ENCODE results near the gene EOLA1. TPM values are rescaled to one million over a fixed set of nuclear protein-coding genes. Genes with fewer than 3 reads are reported as not detected.

Gene EOLA1
- polyA plus RNA-seq, 1 donor from 2014 or later, result 31.1 TPM

DNA sequence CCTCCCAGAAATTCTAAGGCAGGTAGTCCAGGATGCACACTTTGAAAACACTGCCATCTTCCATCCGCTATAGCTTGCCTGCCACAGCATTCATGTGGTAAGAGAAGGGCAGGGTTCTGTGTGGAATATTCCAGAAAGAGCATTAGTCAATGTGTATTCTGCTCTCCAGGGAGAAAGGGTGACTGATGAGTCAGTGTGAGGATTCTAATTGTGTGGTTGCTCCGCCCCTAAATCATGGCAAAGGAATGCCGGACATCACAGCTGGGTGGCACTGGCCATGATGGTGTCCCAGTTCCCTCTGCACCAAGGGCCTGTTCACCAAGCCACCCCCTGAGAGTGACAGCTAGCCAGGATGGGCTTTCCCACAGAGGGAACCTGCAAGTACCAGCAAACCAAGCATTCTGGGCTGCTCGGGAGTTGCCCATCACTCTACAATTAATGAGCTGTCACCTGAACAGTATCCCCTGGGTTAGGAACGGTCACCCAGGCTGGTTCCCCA, 45.2 kb upstream of the EOLA1 start:
- H3K36me3 ChIP-seq (ENCODE audit: insufficient read depth, low read length), result no peaks in the 10 kb centered on the region
- H3K4me2 ChIP-seq (ENCODE audit: low read length), result no peak overlapping the region
- no peak overlapping the region for H3K27ac ChIP-seq (ENCODE audit: low read length)

DNA sequence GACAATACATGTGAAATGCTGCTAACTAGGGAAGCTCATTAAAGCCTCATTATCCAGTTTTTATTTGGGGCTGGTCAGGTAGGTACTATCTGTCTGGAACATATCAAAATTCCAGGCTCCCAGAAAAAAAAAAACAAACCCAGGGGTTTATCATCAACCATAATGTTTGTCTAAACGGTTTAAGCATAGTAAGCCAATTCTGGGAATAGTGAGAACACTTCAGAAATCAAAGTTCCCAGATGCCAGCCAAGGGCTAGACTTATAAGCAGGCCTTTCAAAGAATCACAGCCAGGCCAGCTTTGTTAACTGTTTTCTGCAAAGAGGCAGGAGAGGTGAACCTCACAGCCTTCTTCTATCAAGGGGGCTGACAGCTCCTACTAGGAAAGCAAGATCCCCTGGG, 43.8 kb upstream of the EOLA1 start:
- no peaks in the 10 kb centered on the region for H3K27me3 ChIP-seq (ENCODE audit: insufficient read depth, low read depth, low read length)
- no peak overlapping the region for H3K9ac ChIP-seq (ENCODE audit: low read length)
- H3K4me2 ChIP-seq (ENCODE audit: low read length), result no peak overlapping the region

More for the DNA sequence above, 45.2 kb upstream of the EOLA1 start:
- Histone ChIP-seq H3K27me3 (ENCODE audit: insufficient read depth, low read depth, low read length) (no peaks in the 10 kb centered on the region), H3F3A (ENCODE audit: insufficient read depth, low read length, poor library complexity, severe bottlenecking) (no peaks in the 10 kb centered on the region), H4K20me1 (ENCODE audit: insufficient read depth) (no peaks in the 10 kb centered on the region), H3K9me3 (ENCODE audit: low read length) (no peaks in the 10 kb centered on the region), H3K9me2 (ENCODE audit: insufficient read depth, low read length) (no peaks in the 10 kb centered on the region), H2AFZ (ENCODE audit: low read depth, low read length) (no peak overlapping the region), H3K4me3 (ENCODE audit: low read length) (no peak overlapping the region), H3K79me2 (replicated peaks; ENCODE audit: insufficient read depth, low read length) (no peaks in the 10 kb centered on the region), H3K9ac (ENCODE audit: low read length) (no peak overlapping the region)
- TF ChIP-seq, protein P1, sequence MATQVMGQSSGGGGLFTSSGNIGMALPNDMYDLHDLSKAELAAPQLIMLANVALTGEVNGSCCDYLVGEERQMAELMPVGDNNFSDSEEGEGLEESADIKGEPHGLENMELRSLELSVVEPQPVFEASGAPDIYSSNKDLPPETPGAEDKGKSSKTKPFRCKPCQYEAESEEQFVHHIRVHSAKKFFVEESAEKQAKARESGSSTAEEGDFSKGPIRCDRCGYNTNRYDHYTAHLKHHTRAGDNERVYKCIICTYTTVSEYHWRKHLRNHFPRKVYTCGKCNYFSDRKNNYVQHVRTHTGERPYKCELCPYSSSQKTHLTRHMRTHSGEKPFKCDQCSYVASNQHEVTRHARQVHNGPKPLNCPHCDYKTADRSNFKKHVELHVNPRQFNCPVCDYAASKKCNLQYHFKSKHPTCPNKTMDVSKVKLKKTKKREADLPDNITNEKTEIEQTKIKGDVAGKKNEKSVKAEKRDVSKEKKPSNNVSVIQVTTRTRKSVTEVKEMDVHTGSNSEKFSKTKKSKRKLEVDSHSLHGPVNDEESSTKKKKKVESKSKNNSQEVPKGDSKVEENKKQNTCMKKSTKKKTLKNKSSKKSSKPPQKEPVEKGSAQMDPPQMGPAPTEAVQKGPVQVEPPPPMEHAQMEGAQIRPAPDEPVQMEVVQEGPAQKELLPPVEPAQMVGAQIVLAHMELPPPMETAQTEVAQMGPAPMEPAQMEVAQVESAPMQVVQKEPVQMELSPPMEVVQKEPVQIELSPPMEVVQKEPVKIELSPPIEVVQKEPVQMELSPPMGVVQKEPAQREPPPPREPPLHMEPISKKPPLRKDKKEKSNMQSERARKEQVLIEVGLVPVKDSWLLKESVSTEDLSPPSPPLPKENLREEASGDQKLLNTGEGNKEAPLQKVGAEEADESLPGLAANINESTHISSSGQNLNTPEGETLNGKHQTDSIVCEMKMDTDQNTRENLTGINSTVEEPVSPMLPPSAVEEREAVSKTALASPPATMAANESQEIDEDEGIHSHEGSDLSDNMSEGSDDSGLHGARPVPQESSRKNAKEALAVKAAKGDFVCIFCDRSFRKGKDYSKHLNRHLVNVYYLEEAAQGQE (IDR thresholded peaks at IDR 0.05; ENCODE audit: borderline replicate concordance), result no peak
- TF ChIP-seq TAF1 (IDR thresholded peaks at IDR 0.05; ENCODE audit: low read depth) (no peak), MXI1 (conservative IDR thresholded peaks at IDR 0.05; ENCODE audit: poor library complexity, severe bottlenecking) (no peak), EP300 (conservative IDR thresholded peaks at IDR 0.05; ENCODE audit: poor library complexity, severe bottlenecking) (no peak), SMC3 (conservative IDR thresholded peaks at IDR 0.05; ENCODE audit: poor library complexity) (no peak), POLR2AphosphoS5 (IDR thresholded peaks at IDR 0.05) (no peak), EZH2 (IDR thresholded peaks at IDR 0.05; ENCODE audit: borderline replicate concordance, insufficient read depth, low read length, poor library complexity, severe bottlenecking) (no peak), RAD21 (conservative IDR thresholded peaks at IDR 0.05) (no peak)
- TF ChIP-seq, protein P2, sequence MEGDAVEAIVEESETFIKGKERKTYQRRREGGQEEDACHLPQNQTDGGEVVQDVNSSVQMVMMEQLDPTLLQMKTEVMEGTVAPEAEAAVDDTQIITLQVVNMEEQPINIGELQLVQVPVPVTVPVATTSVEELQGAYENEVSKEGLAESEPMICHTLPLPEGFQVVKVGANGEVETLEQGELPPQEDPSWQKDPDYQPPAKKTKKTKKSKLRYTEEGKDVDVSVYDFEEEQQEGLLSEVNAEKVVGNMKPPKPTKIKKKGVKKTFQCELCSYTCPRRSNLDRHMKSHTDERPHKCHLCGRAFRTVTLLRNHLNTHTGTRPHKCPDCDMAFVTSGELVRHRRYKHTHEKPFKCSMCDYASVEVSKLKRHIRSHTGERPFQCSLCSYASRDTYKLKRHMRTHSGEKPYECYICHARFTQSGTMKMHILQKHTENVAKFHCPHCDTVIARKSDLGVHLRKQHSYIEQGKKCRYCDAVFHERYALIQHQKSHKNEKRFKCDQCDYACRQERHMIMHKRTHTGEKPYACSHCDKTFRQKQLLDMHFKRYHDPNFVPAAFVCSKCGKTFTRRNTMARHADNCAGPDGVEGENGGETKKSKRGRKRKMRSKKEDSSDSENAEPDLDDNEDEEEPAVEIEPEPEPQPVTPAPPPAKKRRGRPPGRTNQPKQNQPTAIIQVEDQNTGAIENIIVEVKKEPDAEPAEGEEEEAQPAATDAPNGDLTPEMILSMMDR (IDR thresholded peaks at IDR 0.05; ENCODE audit: poor library complexity, severe bottlenecking), result no peak

More for the DNA sequence above, 43.8 kb upstream of the EOLA1 start:
- Histone ChIP-seq H3K27ac (ENCODE audit: low read length) (no peak overlapping the region), H3K36me3 (ENCODE audit: insufficient read depth, low read length) (no peaks in the 10 kb centered on the region), H3F3A (ENCODE audit: insufficient read depth, low read length, poor library complexity, severe bottlenecking) (no peaks in the 10 kb centered on the region), H3K9me3 (ENCODE audit: low read length) (no peaks in the 10 kb centered on the region), H3K4me3 (ENCODE audit: low read length) (no peak overlapping the region), H3K9me2 (ENCODE audit: insufficient read depth, low read length) (no peaks in the 10 kb centered on the region), H3K79me2 (replicated peaks; ENCODE audit: insufficient read depth, low read length) (no peaks in the 10 kb centered on the region), H2AFZ (ENCODE audit: low read depth, low read length) (no peak overlapping the region), H4K20me1 (ENCODE audit: insufficient read depth) (no peaks in the 10 kb centered on the region)
- TF ChIP-seq POLR2AphosphoS5 (IDR thresholded peaks at IDR 0.05), result no peak
- no peak for TF ChIP-seq EZH2 (IDR thresholded peaks at IDR 0.05; ENCODE audit: borderline replicate concordance, insufficient read depth, low read length, poor library complexity, severe bottlenecking)
- TF ChIP-seq, protein P2 (IDR thresholded peaks at IDR 0.05; ENCODE audit: poor library complexity, severe bottlenecking), result no peak
- no peak for TF ChIP-seq RAD21 (conservative IDR thresholded peaks at IDR 0.05)
- TF ChIP-seq, protein P1 (IDR thresholded peaks at IDR 0.05; ENCODE audit: borderline replicate concordance), result no peak
- TF ChIP-seq EP300 (conservative IDR thresholded peaks at IDR 0.05; ENCODE audit: poor library complexity, severe bottlenecking), result no peak
- TF ChIP-seq TAF1 (IDR thresholded peaks at IDR 0.05; ENCODE audit: low read depth), result no peak
- no peak for TF ChIP-seq MXI1 (conservative IDR thresholded peaks at IDR 0.05; ENCODE audit: poor library complexity, severe bottlenecking)
- no peak for TF ChIP-seq SMC3 (conservative IDR thresholded peaks at IDR 0.05; ENCODE audit: poor library complexity)

Data from neural cell (in vitro differentiated cells).